K562 (cell line): ENCODE measurements around the gene MAD1L1.

Experiments
- ARID2 ChIP-seq: fragments of 450-650 bp; IDR thresholded peaks from 2 replicates; pipeline ENCODE4 v1.6.1; 2017; ENCODE audit warnings: antibody characterized with exemption, mild to moderate bottlenecking
- CTCF ChIP-seq, 3 experiments: IDR thresholded peaks in 2 of 3; conservative IDR thresholded peaks in 1 of 3; 2 replicates each; pipeline ENCODE4 v1.5.1; 2011 to 2012; ENCODE audit warnings: low read length in 3 of 3, mild to moderate bottlenecking in 3 of 3, control low read depth in 2 of 3, improper control_type of control experiment in 1 of 3, inconsistent platforms in 1 of 3, low read depth in 1 of 3, mixed read lengths in 1 of 3, moderate library complexity in 1 of 3; ENCODE audit not compliant: insufficient read depth in 2 of 3
- ETV5 ChIP-seq: sonication (generic); formaldehyde crosslinking; IDR thresholded peaks from 2 replicates; pipeline ENCODE4 v1.4.0; 2020; ENCODE audit warnings: low read depth, mild to moderate bottlenecking, missing genetic modification reagents
- MTA1 ChIP-seq: fragments of 450-650 bp; IDR thresholded peaks from 2 replicates; pipeline ENCODE4 v1.6.1; 2017; ENCODE audit warnings: borderline replicate concordance
- NCOA4 ChIP-seq: fragments of 450-650 bp; IDR thresholded peaks from 2 replicates; pipeline ENCODE4 v1.6.1; 2018; ENCODE audit warnings: mild to moderate bottlenecking; ENCODE audit not compliant: partially characterized antibody
- PPARD ChIP-seq: fragments of 250-450 bp; sonication (Bioruptor Pico); IDR thresholded peaks from 2 replicates; pipeline ENCODE4 v1.8.0; 2022; ENCODE audit warnings: inconsistent platforms, mild to moderate bottlenecking, moderate library complexity
- RBBP5 ChIP-seq: fragments of 200-600 bp; sonication (generic); IDR thresholded peaks from 2 replicates; pipeline ENCODE4 v1.6.1; 2012; ENCODE audit warnings: borderline replicate concordance, mild to moderate bottlenecking, low read length, control low read depth, inconsistent platforms; ENCODE audit not compliant: insufficient read depth, poor library complexity, severe bottlenecking
- RBFOX2 ChIP-seq: fragments of 200-400 bp; formaldehyde crosslinking; IDR thresholded peaks from 2 replicates; pipeline ENCODE4 v1.6.1; 2017; ENCODE audit warnings: low read depth, mild to moderate bottlenecking, low read length, moderate library complexity
- RNF2 ChIP-seq: sonication (generic); IDR thresholded peaks from 2 replicates; pipeline ENCODE4 v1.6.1; 2016
- SMC3 ChIP-seq: conservative IDR thresholded peaks from 2 replicates; pipeline ENCODE4 v1.6.1; 2011; ENCODE audit warnings: low read depth, low read length, improper control_type of control experiment; ENCODE audit not compliant: insufficient read depth
- THRA ChIP-seq: fragments of 450-650 bp; IDR thresholded peaks from 2 replicates; pipeline ENCODE4 v1.6.1; 2017; ENCODE audit warnings: mild to moderate bottlenecking, moderate library complexity
- TRIM24 ChIP-seq, 2 experiments: fragments of 450-650 bp; IDR thresholded peaks; 2 replicates each; pipeline ENCODE4 v1.6.1; 2016
- ZNF639 ChIP-seq, 2 experiments: fragments of 200-800 bp in 1 of 2; sonication (Bioruptor generic) in 1 of 2; sonication (generic) in 1 of 2; formaldehyde crosslinking in 1 of 2; IDR thresholded peaks in 1 of 2; conservative IDR thresholded peaks in 1 of 2; 2 replicates each; pipeline versions ENCODE4 v1.5.0 to v1.6.1; 2016 to 2020; ENCODE audit warnings: missing compliant biosample characterization in 1 of 2, missing genetic modification characterization in 1 of 2, missing genetic modification reagents in 1 of 2

GRCh38 chr7:1770331-1770730, 462.4 kb downstream of the MAD1L1 start:
- TF ChIP-seq PPARD (CRISPR knock-in tag): no peak
- TF ChIP-seq RBBP5: no peak
- TF ChIP-seq CTCF (IDR thresholded peaks at IDR 0.05 in 2 of 3, conservative IDR thresholded peaks at IDR 0.05 in 1 of 3; ENCODE audit: insufficient read depth in 2 of 3, low read depth in 1 of 3, low read length in 3 of 3): no peak
- no peak for TF ChIP-seq ETV5
- TF ChIP-seq THRA: no peak
- no peak for TF ChIP-seq TRIM24 (IDR thresholded peaks at IDR 0.05)
- no peak for TF ChIP-seq ZNF639 (CRISPR knock-in tag; conservative IDR thresholded peaks at IDR 0.05 in 1 of 2, IDR thresholded peaks at IDR 0.05 in 1 of 2)
- TF ChIP-seq NCOA4: no peak
- TF ChIP-seq ARID2: no peak
- TF ChIP-seq RNF2: no peak
- TF ChIP-seq MTA1: no peak
- TF ChIP-seq SMC3: no peak
- no peak for TF ChIP-seq RBFOX2
